Left ventricle myocardium inferior (tissue), 1 donor: ENCODE measurements around the gene ZNF213. TPM values are rescaled to one million over a fixed set of nuclear protein-coding genes. Genes with fewer than 3 reads are reported as not detected.
A peak's percentile ranks its signal among the peaks of the same experiment; 100 is the strongest.

Experiments
- DNase-seq: peaks from one replicate; pipeline ENCODE4 v3.0.0-alpha.2; 2020
- H3K27ac ChIP-seq: fragments of 200-600 bp; replicated peaks from 2 replicates; pipeline ENCODE4 v1.8.0; 2021
- H3K27me3 ChIP-seq: fragments of 200-600 bp; 2 replicates; pipeline ENCODE4 v1.8.0; 2021; ENCODE audit warnings: low read depth
- H3K36me3 ChIP-seq: fragments of 200-600 bp; 2 replicates; pipeline ENCODE4 v1.8.0; 2021
- H3K4me1 ChIP-seq: fragments of 200-600 bp; 2 replicates; pipeline ENCODE4 v1.8.0; 2021
- H3K4me3 ChIP-seq: fragments of 200-600 bp; 2 replicates; pipeline ENCODE4 v1.8.0; 2021; ENCODE audit warnings: mild to moderate bottlenecking, moderate library complexity
- H3K9me3 ChIP-seq: fragments of 200-600 bp; replicated peaks from 2 replicates; pipeline ENCODE4 v1.8.0; 2021
- CTCF ChIP-seq: fragments of 200-600 bp; IDR thresholded peaks from 2 replicates; pipeline ENCODE4 v1.8.0; 2021; ENCODE audit warnings: antibody characterized with exemption, mild to moderate bottlenecking, borderline replicate concordance
- intact Hi-C: fragments of 100-400 bp; cut with micrococcal nuclease; formaldehyde crosslinking; loops from one replicate; pipeline ENCODE4 v1.11.0; 2022
- total RNA-seq: library from RNA; stranded (reverse); fragmentation: NEBNext Ultra II Directional; extraction: Animal tissue kit (Norgen Biotek cat#: 25700); gene quantifications from one replicate; pipeline ENCODE4 v1.2.1, GENCODE V29; 2021
- donor health status: DM: no; HTN: yes; CAD: no; lungs with severe emphysema.

The ZNF213 gene
- total RNA-seq, 1 donor from 2014 or later: 6.2 TPM

GRCh38 chr16:3099395-3099731 lies 35.5 kb upstream of the ZNF213 start:
- Histone ChIP-seq H3K27ac (peak overlapping the region; percentile 56), H3K27me3 (peaks cover 11% of the 10 kb centered on the region)
- intact Hi-C loops: no loop called here

GRCh38 chr16:3099732-3100499 lies 34.9 kb upstream of the ZNF213 start:
- Histone ChIP-seq H3K4me1 (peaks cover 31% of the 10 kb centered on the region), H3K27me3 (peaks cover 11% of the 10 kb centered on the region), H3K27ac (peak overlapping the region; percentile 92), H3K36me3 (no peaks in the 10 kb centered on the region), H3K4me3 (peak overlapping the region; percentile 51), H3K9me3 (no peaks in the 10 kb centered on the region)
- peak; percentile 94 for DNase-seq
- no peak for TF ChIP-seq CTCF
- intact Hi-C loops: no loop called here

More at GRCh38 chr16:3099395-3099731, 35.5 kb upstream of the ZNF213 start:
- Histone ChIP-seq H3K4me3 (no peak overlapping the region), H3K9me3 (no peaks in the 10 kb centered on the region), H3K36me3 (no peaks in the 10 kb centered on the region), H3K4me1 (peaks cover 31% of the 10 kb centered on the region)
- no peak for DNase-seq
- TF ChIP-seq CTCF: no peak

- H3K4me3 ChIP-seq: peak overlapping the region; percentile 37
Observed at GRCh38 chr16:3101018-3101840, 33.6 kb upstream of the ZNF213 start.

GRCh38 chr16:3101841-3102470 lies 32.9 kb upstream of the ZNF213 start:
- H3K4me3 ChIP-seq: peak overlapping the region; percentile 37
- H3K4me1 ChIP-seq: peaks cover 43% of the 10 kb centered on the region
- no peaks in the 10 kb centered on the region for H3K36me3 ChIP-seq
- peak overlapping the region; percentile 92 for H3K27ac ChIP-seq
- no peak for TF ChIP-seq CTCF
- peak; percentile 43 for DNase-seq
- intact Hi-C loops: no loop called here
- no peaks in the 10 kb centered on the region for H3K9me3 ChIP-seq
- peaks cover 11% of the 10 kb centered on the region for H3K27me3 ChIP-seq

More at GRCh38 chr16:3101018-3101840, 33.6 kb upstream of the ZNF213 start:
- H3K27me3 ChIP-seq: peaks cover 11% of the 10 kb centered on the region
- no peaks in the 10 kb centered on the region for H3K36me3 ChIP-seq
- H3K27ac ChIP-seq: peak overlapping the region; percentile 92
- DNase-seq: no peak
- TF ChIP-seq CTCF: peak; percentile 52
- peaks cover 38% of the 10 kb centered on the region for H3K4me1 ChIP-seq
- intact Hi-C loops: no loop called here
- no peaks in the 10 kb centered on the region for H3K9me3 ChIP-seq

- Histone ChIP-seq H3K9me3 (no peaks in the 10 kb centered on the region), H3K36me3 (no peaks in the 10 kb centered on the region), H3K27me3 (no peaks in the 10 kb centered on the region), H3K27ac (peak overlapping the region; percentile 90), H3K4me1 (peaks cover 30% of the 10 kb centered on the region), H3K4me3 (peak overlapping the region; percentile 74)
- peak; percentile 91 for DNase-seq
- no peak for TF ChIP-seq CTCF
- intact Hi-C loops: no loop called here
Observed at GRCh38 chr16:3106205-3106928, 28.5 kb upstream of the ZNF213 start.
